Left ventricle myocardium superior (tissue), 1 donor: ENCODE results near the gene PRSS2. TPM values are rescaled to one million over a fixed set of nuclear protein-coding genes. Genes with fewer than 3 reads are reported as not detected.
"Not testable (repeated sequence)": the region's sequence is repeated elsewhere in the genome, so short reads cannot be mapped to it uniquely, and the experiment has no call there.

Experiments used
- ATAC-seq: fragments of 200-7000 bp; cut with Tn5 transposase; one replicate; pipeline ENCODE4 v1.9.1; 2020; ENCODE audit warnings: mild to moderate bottlenecking, moderate library complexity
- DNase-seq: peaks from one replicate; pipeline ENCODE4 v3.0.0-alpha.2; 2020
- intact Hi-C: fragments of 100-400 bp; cut with micrococcal nuclease; formaldehyde crosslinking; loops from one replicate; pipeline ENCODE4 v1.11.0; 2022
- total RNA-seq: library from RNA; stranded (reverse); fragmentation: NEBNext Ultra II Directional; extraction: Animal tissue kit (Norgen Biotek cat#: 25700); gene quantifications from one replicate; pipeline ENCODE4 v1.2.1, GENCODE V29; 2021
- donor health status: DM: no; HTN: yes; CAD: no; lungs with severe emphysema.

Gene PRSS2
- total RNA-seq, 1 donor from 2014 or later = not detected

DNA sequence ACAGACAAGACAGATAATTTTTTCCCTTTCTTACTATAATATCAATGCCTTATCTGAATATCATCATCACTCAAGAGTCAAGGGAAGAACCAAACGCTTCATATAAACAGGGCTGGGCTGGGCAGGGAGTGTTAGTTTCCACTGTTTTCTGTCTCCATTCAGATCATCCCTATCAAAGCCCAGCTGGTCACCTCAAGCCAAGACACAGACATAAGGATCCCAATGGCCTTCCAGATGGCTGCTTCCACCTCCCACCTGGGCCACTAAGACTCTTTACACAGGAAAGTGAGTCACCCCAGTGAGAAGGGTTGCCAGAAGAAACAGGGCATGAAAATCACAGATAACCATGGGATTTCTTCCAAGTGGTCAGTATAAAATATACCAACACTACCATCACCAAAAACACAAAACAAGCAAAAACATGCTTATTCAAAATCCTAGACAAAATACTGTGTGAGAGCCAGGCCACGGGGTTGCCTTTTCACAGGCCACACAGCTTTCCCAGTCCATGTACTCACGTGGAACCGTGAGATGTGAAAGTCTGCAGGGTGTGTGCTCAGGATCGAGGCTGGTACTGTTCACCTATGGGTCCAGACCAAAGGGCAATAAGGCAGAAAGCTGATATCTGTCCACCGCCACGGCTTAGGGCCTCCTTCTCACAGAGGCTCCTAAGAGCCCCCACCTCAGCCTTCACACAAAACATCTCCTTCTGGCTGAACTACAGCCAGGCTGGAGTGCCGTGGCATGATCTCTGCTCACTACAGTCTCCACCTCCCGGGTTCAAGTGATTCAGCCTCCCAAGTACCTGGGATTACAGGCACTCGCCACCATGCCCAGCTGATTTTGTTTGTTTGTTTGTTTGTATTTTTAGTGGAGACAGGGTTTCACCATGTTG, 15.8 kb upstream of the PRSS2 start:
- no peak for ATAC-seq
- DNase-seq = no peak
- intact Hi-C loops = no loop called here

DNA sequence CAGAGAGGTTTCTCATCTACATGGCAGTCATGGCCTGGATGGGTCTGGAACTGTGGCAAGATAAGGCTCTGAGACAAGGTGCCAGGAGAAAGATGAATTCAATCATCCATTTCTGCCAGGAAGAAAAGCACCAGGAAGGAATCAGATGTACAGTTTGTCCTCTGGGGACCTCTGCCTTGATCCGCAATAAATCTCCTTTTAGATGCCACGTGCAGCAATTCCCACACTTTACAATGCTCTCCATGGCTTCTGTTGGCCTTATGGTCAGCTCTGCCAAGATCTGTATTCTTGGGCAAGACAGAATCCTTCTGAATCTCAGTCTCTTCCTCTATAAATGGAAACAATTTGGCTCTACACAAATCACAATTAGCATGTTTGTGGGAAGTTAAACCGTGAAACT, 12.5 kb upstream of the PRSS2 start:
- DNase-seq, intact Hi-C loops, ATAC-seq: not testable (repeated sequence)

DNA sequence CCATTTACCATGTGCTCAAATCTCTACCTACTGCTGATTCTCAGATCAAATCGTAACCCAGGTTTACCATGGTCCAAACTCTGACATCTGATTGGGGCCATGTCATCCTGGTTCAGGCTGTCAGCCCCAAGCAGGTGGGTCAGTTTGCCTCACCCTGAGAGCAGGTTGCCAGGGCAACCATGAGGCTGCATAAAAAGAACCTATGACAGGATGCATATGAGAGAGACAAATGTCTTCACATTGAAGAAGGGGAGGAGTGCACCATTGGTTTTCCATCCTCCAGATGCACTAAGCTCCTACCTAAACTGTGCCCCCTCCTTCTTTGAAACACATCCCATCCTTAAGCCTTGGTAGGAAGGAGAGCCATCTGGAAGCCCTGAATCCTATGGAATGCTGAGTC, 11.3 kb upstream of the PRSS2 start:
- intact Hi-C loops = no loop called here

DNA sequence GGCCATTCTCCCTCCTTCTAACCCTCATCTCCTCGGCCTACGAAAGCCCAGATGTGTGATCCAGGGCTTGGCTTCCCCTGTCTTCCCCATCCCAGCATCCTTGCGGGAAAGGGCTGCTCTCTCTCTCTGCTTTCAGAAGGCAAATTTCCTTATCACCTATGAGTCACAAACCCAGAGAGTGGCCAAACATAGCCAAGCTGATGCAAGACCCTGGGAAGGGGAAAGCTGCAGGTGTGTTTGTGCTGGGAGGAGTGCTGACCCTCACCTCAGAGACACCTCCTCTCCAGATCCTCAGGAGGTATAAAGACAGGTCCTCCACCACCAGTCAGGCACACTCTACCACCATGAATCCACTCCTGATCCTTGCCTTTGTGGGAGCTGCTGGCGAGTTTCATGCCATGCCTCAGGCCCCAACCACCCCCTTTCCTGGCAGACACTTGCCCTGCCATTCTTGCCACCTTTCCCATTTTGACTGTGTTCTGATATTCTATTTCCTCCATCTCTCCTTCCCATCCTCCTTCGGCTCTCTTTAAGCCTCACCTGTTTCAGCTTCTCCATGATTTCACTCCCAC, 10.6 kb upstream of the PRSS2 start:
- intact Hi-C loops = no loop called here
- no peak for ATAC-seq
- DNase-seq = no peak

More for the DNA sequence above, 11.3 kb upstream of the PRSS2 start:
- no peak for DNase-seq
- no peak for ATAC-seq

DNA sequence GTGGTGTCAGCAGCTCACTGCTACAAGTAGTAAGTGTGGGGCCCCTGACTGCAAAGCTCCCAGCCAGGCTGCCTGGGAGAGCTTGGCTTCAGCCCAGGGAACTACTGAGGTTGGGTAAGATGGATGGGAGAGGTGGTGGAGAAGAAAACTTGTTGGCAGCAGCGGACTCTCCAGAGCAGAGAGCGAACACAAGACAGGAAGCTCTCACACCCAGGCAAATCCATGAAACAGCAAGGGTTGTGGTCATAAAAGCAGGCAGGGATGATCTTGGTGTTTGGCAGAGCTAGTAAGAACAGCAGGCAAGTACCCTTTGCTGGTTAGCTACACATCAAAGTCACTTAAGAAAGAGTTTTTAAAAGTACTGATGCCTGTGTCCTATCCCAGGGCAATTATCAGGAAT, 9.2 kb upstream of the PRSS2 start:
- intact Hi-C loops, DNase-seq, ATAC-seq: not testable (repeated sequence)

DNA sequence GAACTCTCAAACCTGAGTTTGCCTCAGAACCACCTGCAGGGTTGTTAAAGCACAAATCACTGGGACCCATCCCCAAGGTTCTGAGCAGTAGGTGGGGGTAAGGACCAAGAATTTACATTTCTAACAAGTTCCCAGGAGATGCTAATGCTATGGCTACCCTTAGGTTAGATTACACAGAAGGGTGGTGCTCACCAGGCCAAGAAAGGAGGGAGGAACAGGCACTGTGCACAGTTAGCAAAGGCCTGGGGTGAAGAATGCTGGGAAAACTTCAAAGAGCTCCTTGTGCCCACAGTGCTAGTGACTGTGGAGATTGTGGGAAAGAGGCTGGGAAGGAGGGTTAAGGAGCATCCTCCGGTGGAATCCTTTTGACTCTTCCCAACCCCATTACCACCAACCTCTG, 8.7 kb upstream of the PRSS2 start:
- intact Hi-C loops = no loop called here
- no peak for ATAC-seq

DNA sequence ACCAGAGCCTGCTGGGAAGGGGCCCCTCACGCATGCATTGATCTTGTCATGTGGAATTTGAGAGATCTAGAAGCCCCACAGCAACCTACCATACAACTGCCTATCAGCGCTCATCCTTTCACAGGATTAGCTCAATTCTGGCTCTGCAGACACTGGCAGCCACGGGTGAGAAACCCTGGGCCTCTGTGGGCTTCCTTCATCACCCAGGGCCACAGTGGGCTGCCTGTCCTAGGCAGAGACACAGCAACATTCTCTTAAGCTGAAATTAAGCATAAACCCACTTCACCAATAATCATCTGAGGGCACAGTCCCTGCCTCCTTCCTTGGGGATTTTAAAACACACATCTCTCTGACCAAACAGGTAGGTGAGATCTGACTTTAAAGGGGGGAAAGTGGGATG, 3.3 kb upstream of the PRSS2 start:
- DNase-seq (no peak), ATAC-seq (no peak)
- intact Hi-C loops = no loop called here

More for the DNA sequence above, 8.7 kb upstream of the PRSS2 start:
- DNase-seq = no peak

DNA sequence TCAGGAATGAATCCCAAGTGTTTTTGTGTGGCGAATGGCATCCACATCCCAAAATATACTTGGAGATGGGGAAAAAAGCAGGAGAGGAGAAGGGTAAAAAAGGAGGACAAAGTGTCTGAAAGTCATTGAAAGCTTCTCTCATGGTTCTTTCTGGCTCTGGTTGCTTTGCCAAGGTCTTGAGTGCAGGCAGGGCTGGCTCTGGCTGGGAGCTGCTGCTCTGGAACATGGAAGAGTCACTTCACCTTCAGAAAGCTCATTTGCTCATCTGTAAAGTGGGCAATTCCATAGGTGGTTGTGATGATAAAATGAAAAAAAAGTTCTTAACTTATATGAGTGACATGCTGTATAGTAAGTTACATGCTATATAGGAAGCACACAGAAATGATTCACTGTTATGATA, 2.9 kb upstream of the PRSS2 start:
- ATAC-seq (no peak), DNase-seq (no peak)
- intact Hi-C loops = no loop called here

DNA sequence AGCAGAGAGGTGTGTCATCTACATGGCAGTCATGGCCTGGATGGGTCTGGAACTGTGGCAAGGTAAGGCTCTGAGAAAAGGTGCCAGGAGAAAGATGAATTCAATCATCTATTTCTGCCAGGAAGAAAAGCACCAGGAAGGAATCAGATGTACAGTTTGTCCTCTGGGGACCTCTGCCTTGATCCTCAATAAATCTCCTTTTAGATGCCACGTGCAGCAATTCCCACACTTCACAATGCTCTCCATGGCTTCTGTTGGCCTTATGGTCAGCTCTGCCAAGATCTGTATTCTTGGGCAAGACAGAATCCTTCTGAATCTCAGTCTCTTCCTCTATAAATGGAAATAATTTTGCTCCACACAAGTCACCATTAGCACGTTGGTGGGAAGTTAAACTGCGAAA, 1.9 kb upstream of the PRSS2 start:
- ATAC-seq, DNase-seq, intact Hi-C loops: not testable (repeated sequence)

DNA sequence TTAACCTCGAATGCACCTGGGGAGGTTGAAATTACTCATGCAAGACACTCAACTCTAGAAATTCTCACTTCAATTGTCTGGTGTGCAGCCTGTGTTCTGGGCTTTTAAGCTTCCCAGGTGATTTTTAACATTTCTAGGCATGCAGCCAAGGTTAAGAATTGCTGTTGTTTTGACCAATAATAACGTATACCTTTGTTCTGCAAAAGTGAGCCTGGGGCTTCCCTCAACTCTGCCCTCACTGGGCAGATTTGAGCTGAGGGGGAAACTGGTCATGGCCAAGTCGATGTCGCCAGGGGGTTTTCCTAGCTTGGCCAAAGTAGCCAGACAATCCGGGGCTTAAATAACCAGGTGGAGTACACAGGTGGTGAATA, 568 bp downstream of the PRSS2 start:
- intact Hi-C loops = no loop called here
- no peak for ATAC-seq

DNA sequence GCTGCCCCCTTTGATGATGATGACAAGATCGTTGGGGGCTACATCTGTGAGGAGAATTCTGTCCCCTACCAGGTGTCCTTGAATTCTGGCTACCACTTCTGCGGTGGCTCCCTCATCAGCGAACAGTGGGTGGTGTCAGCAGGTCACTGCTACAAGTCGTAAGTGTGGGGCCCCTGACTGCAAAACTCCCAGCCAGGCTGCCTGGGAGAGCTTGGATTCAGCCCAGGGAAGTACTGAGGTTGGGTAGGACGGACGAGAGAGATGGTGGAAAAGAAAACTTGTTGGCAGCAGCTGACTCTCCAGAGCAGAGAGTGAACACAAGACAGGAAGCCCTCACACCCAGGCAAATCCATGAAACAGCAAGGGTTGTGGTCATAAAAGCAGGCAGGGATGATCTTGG, 1.3 kb downstream of the PRSS2 start:
- no peak for ATAC-seq
- intact Hi-C loops = no loop called here
- DNase-seq = no peak

More for the DNA sequence above, 568 bp downstream of the PRSS2 start:
- no peak for DNase-seq

DNA sequence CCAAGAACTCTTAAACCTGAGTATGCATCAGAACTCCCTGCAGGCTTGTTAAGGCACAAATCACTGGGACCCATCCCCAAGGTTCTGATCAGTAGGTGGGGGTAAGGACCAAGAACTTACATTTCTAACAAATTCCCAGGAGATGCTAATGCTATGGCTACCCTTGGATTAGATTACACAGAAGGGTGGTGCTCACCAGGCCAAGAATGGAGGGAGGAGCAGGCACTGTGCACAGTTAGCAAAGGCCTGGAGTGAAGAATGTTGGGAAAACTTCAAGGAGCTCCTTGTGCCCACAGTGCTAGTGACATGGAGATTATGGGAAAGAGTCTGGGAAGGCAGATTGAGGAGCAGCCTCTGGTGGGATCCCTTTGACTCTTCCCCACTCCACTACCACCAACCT, 1.9 kb downstream of the PRSS2 start:
- intact Hi-C loops = no loop called here
- DNase-seq = no peak
- no peak for ATAC-seq

DNA sequence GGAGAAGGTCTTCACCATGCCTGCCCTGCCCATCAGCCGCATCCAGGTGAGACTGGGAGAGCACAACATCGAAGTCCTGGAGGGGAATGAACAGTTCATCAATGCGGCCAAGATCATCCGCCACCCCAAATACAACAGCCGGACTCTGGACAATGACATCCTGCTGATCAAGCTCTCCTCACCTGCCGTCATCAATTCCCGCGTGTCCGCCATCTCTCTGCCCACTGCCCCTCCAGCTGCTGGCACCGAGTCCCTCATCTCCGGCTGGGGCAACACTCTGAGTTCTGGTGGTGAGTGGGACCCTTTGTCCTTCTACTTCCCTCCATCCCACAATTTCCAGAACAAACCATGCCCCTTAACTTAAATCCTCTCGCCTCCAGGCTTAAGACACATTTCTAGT, 2.5 kb downstream of the PRSS2 start:
- ATAC-seq = no peak
- intact Hi-C loops = no loop called here
- no peak for DNase-seq

DNA sequence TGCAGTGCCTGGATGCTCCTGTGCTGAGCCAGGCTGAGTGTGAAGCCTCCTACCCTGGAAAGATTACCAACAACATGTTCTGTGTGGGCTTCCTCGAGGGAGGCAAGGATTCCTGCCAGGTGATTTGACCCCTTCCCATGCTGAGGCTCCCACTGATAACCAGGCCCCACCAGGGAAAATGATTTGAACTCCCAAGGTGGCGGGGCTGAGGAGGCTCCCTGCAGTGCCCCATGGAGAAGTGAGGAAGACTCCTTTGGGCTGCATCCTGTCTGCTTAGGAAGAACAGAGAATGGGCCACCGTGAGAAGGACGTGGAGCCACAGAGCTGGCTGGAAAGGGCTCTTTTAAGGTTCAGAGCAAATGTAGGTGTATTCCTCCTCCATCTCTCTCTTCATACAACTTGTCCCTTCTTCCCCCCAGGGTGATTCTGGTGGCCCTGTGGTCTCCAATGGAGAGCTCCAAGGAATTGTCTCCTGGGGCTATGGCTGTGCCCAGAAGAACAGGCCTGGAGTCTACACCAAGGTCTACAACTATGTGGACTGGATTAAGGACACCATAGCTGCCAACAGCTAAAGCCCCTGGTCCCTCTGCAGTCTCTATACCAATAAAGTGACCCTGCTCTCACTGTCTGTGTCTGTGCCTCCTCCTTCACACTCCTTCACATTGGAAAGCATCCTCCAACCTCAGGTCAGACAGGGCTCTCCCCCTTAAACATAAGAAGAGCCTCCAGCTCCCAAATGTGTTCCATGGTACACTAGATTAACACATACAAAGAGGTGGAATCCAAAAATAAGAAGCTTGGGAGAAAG, 3.4 kb downstream of the PRSS2 start:
- ATAC-seq = no peak
- intact Hi-C loops = no loop called here
- no peak for DNase-seq

DNA sequence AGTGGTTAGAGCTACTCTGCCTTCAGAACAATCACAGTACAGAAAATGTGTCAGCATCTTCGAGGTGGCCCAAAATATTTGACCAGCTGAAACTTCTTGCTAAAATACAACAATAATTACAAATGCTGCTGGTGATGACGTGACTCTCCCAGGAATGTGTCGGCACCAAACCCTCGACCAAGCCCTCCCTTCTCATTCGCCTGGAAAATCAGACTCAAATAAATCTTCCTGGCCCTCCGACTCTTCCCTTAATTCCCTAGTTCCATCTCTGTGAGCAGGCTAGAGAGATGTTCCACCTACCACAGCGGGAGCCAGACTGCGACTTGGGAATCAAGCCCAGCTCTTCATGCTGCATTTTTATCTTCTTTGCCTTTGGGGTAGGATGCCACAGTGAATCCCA, 4.1 kb downstream of the PRSS2 start:
- ATAC-seq = peak; percentile 28
- DNase-seq = no peak
- intact Hi-C loops = no loop called here

DNA sequence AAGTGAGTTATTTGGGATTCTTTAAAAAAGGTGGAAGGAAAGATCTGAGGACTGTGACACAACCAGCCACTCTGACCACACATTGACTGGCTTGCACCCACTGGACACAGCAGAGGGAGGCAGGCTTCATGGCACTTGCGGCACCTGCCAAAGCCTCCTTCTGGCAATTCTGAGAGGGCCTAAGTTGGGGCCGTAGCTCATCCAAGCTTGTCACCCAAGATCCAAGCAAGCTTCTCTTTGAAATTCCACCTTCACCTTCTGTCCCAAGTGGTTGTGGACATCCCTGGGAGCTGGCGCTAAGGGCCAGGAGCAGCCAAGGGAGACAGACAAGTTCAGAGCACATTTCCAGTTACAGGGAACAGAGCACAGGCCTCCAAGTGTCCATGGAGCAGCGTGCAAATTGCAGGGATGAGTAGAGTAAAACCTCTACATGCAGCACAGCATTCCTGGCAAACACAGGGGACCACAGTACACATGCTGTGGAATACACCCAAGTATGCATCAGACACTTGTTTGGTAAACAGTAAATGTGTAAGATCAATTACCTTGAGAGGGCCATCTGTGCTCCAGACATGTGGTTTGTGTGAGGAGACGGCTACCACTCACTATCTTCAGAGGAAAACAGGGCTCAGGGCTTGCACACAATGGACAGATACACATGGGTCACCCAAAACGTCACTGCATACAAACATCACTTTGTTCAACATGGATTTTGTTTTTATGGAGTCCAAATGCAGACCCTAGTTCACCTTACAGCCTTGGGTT, 4.8 kb downstream of the PRSS2 start:
- intact Hi-C loops, ATAC-seq, DNase-seq: not testable (repeated sequence)

DNA sequence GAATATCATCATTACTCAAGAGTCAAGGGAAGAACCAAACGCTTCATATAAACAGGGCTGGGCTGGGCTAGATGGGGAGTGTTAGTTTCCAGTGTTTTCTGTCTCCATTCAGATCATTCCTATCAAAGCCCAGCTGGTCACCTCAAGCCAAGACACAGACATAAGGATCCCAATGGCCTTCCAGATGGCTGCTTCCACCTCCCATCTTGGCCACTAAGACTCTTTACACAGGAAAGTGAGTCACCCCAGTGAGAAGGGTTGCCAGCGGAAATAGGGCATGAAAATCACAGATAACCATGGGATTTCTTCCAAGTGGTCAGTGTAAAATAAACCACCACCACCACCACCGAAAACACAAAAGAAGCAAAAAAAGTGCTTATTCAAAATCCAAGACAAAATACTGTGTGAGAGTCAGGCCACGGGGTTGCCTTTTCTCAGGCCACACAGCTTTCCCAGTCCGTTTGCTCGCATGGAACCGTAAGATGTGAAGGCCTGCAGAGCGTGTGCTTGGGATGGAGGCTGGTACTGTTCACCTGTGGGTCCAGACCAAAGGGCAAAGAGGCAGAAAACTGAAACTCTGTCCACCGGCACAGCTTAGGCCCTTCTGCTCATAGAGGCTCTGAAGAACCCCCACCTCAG, 5.6 kb downstream of the PRSS2 start:
- DNase-seq (no peak), ATAC-seq (peak; percentile 55)
- intact Hi-C loops = no loop called here

DNA sequence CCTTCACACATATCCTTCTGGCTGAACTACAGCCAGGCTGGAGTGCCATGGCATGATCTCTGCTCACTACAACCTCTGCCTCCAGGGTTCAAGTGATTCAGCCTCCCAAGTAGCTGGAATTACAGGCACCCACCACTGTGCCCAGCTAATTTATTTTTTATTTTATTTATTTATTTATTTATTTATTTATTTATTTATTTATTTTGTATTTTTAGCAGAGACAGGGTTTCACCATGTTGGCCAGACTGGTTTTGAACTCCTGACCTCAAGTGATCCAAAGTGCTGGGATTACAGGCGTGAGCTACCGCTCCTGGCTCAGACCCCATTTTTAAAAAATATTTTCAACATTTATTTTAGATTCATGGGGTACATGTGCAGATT, 6.1 kb downstream of the PRSS2 start:
- intact Hi-C loops, ATAC-seq, DNase-seq: not testable (repeated sequence)

DNA sequence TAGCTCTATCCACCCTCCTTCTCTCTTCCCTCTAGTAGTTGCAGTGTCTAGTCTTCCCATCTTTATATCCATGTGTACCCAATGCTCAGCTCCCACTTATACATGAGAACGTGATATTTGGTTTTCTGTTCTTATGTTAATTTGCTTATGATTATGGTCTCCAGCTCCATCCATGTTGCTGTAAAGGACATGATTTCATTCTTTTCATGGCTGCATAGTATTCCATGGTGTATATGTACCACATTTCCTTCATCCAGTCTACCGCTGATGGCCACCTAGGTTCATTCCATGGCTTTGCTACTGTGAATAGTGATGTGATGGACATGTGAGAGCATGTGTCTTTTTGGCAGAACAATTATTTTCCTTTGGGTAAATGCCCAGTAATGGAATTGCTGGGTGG, 6.5 kb downstream of the PRSS2 start:
- ATAC-seq (no peak), DNase-seq (no peak)
- intact Hi-C loops = no loop called here
